Epithelial cell of proximal tubule (primary cell): Measurements from ENCODE around the gene RNF217. TPM values are rescaled to one million over a fixed set of nuclear protein-coding genes. Genes with fewer than 3 reads are reported as not detected.

Experiments used
- DNase-seq: peaks from one replicate; pipeline ENCODE4 v3.0.0-alpha.2; 2011; ENCODE audit warnings: low read depth
- H3K4me3 ChIP-seq: 2 replicates; pipeline ENCODE4 v1.5.1; 2011; ENCODE audit warnings: low read depth, mild to moderate bottlenecking, low read length
- CTCF ChIP-seq: conservative IDR thresholded peaks from 2 replicates; pipeline ENCODE4 v1.5.1; 2012; ENCODE audit warnings: low read depth, mild to moderate bottlenecking, low read length
- total RNA-seq: library from RNA; depleted of rRNA; stranded (reverse); fragments of >200 nt; gene quantifications from 2 replicates; pipeline ENCODE4 v1.2.3, GENCODE V29; 2015

Gene RNF217
- total RNA-seq, 1 donor from 2014 or later = 12.6 TPM

- no peak for TF ChIP-seq CTCF
- H3K4me3 ChIP-seq = no peak overlapping the region
- DNase-seq = no peak
Observed at GRCh38 chr6:124995131-124995530, 32.9 kb downstream of the RNF217 start.

GRCh38 chr6:124995645-124996325 lies 33.5 kb downstream of the RNF217 start:
- no peak for DNase-seq
- no peak overlapping the region for H3K4me3 ChIP-seq
- TF ChIP-seq CTCF = no peak

GRCh38 chr6:124996411-124996810 lies 34.2 kb downstream of the RNF217 start:
- TF ChIP-seq CTCF = no peak
- no peak for DNase-seq

GRCh38 chr6:124997196-124997875 lies 35.1 kb downstream of the RNF217 start:
- TF ChIP-seq CTCF = no peak
- DNase-seq = no peak
- no peak overlapping the region for H3K4me3 ChIP-seq

More at GRCh38 chr6:124996411-124996810, 34.2 kb downstream of the RNF217 start:
- H3K4me3 ChIP-seq = no peak overlapping the region

- H3K4me3 ChIP-seq = no peak overlapping the region
- DNase-seq = no peak
- no peak for TF ChIP-seq CTCF
Observed at GRCh38 chr6:124999105-124999764, 37.0 kb downstream of the RNF217 start.

GRCh38 chr6:125001684-125002405 lies 39.6 kb downstream of the RNF217 start:
- H3K4me3 ChIP-seq = no peak overlapping the region
- DNase-seq = no peak
- TF ChIP-seq CTCF = no peak
